HG02759 (cell line): ENCODE results near the gene CAMTA1.

Experiments
- ATAC-seq: cut with Tn5 transposase; IDR thresholded peaks from one replicate; pipeline ENCODE4 v1.9.1; 2021; ENCODE audit warnings: mild to moderate bottlenecking, moderate library complexity; ENCODE audit not compliant: unreplicated experiment

The CAMTA1 gene

DNA sequence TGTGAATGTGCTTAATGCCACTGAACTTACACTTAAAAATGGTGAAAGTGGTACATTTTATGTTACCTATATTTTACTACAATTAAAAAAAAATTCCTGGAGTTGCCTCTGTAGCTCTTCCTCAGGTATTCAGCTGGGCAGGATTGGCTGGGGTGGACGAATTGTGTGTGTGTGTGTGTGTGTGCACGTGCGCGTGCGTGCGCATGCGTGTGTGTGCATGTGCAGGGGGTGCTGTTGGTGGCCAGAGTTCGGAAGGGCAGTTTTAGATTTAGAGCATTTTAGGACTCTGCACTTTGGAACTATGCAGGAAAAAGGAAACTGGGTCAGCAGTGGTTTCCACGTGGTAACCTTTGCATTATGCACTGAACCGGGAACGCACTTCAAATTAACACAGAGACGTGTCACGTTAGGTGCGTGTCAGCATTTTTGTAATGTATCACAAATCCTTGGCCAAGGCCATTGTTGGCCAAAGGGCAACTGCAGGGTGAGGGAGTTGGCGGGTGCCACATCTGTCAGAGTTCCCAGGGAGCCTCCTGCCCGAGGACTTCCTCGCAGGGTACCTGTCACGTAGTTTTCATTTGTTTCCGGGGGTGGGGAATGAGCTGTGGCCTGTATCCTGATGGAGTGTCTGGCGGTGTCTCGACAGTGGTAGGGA is 312.8 kb downstream of the CAMTA1 start:
- ATAC-seq: no peak

DNA sequence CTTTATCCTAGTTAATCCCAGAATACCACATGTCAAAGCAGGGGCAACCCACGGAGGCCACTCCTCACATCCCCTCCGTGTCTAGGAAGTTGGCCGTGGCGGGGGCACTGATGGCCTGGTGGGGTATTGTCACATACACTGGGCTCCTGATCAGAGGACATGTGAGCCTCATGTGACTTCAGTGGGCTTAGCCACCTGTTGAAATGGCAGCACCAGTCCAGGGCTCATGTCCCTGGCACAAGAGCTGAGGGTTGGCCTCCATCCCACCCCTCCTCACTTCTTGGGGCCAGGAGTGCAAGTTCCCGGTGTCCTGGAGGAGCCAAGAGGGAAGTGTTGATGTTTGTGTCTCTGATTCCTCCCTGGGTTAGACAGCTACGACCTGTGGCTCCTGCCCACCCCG is 313.4 kb downstream of the CAMTA1 start:
- ATAC-seq: no peak

DNA sequence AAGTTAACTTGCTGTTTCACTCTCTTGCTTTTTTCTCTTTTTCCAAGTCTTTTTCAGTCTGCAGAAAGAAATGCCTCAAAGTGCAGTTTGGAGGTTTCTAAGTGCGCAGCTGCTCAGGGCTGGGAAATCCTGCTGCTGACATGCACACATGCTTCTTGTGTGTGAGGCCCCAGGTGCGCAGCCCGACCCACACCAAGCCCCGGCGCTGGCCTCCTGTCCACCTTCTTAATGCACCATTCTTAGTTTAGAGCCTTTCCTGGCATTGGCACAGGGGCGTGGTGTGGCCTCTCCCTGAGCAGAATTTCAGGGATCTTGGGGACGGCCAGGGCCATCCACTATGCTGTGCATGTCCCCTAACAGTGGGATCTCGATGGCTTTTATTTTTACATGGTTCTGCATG is 315.2 kb downstream of the CAMTA1 start:
- no peak for ATAC-seq

DNA sequence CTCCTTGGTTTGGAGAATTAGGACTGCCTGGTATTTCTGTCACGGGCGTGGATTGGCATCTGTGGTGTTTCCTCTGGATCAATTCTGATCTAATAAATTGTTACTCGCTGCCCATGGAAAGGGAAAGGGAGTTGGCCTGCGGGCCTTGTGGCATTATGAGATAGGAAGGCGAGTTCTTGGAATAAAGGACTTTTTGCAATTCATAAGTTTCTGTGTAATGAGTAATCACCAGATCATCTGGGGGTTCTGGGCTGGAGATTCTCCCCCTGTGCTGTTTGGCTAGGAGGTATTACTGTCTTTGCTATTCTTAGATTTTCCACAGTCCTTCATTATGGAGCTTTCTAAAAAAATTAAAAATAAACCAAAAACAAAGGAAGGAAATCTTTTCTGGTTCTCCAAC is 315.9 kb downstream of the CAMTA1 start:
- ATAC-seq: no peak

DNA sequence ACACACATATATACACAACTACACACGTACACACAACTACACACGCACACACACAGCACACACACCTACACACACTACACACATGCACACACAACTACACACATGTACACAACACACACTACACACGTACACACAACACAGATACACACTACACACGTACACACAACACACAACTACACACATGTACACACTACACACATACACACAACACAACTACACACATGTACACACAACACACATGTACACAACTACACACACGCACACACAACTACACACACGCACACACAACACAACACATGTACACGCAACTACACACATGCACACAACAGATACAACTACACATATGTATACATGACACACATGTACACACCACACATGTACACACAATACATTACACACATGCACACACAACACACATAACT is 318.1 kb downstream of the CAMTA1 start:
- ATAC-seq: no peak

DNA sequence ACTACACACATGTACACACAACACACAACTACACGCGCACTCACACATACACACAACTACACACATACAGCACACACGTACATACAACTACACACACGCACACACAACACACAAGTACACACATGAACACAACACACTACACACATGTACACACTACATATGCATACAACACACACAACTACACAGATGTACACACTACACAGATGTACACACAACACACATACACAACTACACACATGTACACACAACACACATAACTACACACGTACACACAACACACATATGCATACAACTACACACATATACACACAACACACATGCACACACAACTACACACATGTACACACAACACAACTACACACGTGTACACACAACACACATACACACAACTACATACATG is 318.6 kb downstream of the CAMTA1 start:
- ATAC-seq: no peak

DNA sequence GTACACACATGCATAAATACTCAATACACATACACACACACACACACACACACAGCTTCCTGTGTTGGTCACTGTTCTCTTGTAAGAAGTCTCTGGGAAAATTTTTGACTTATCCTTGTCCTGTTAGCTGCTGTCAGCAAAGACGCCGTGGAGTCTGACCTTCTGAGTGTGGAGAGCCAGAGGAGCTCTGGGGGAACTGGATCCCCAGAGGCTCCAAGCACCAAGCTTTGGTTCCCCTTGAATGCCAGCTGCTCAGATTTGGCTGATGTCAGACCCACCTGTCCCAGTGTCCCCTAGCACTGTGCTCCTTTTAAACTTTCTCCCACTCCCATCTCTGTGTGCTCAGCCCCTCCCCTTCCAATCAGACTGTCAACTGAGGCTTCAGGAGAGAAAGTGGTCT is 319.1 kb downstream of the CAMTA1 start:
- ATAC-seq: no peak

DNA sequence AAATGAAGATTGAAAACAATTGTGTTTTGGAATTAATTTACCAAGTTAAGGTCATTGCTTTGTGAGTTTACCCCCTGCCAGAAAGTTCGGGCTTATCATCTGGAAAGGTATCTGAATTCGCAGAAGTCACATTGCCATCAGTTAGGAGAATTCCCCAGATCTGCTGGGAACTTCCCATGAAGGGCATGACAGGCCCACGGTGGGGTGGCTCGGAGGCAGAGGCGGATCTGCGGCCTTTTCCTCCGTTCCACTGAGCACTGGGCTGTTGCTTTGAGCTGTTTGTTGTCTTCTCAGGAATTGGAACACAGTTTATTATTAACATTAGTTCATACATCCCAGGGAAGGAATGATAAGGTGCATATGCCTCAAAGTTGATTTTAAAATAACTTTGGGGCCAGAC is 320.0 kb downstream of the CAMTA1 start:
- no peak for ATAC-seq

DNA sequence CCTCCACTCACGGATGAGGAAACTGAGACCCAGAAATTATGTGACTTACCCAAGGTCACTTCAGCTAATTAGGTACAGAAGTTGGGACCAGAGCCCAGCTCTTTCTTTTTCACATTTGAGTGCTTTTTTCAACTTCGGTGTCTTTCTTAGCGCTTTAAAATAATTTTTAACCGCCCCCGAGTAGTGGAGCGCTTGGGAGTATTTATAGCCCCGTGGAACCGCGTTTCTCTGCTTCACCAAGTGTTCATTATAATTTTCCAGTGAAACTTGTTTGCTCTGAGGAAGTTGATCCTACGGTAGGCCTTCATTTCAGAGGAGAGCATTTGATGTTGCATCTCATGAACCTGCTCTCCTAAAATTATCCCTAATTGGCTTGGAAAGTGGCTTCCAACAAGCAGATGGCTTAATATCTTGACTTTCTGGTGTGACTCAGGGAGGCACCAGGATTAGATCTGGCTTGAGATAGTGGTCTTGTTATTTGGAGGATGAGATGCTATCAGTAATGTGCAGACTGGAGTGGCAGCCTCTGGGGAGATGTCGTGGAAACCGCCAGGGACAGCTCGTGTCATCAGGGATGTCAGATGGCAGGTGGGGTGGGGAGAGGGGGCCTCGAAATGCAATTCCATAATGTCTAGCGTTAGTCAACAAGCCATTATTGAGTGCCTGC is 321.3 kb downstream of the CAMTA1 start:
- ATAC-seq: no peak

DNA sequence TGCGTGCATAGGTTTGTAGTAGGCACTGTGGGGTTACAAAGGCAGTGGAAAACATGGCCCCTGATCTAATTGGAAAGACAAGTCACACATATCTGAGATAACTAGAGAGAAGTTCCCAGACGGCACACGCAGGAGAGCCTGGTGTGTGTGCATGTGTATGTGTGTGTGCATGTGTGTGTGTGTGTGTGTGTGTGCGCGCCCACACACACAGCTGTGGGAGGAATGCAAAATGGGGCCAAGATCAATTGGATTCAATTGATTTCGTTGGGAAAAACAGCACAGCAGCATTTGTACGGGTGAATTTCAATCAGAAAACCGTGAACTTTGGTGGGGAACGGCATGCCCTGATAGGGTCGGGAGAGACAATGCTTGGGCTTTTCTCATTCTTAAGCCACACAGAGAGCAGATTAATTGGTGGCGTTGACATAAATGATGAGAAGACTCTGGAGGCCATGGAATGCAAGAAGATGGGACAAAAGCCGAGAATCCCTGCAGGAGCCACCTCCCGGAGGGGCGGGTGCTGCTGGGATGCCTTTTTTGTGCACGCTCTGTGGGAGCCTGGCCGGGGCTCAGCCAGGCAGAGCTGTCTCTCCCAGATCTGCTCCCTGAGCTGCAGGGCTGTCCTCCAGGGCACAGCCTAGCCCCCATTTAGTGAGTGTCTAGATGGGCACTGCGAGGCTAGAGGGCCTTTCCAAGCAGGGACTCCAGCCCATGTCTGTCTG is 322.0 kb downstream of the CAMTA1 start:
- no peak for ATAC-seq

DNA sequence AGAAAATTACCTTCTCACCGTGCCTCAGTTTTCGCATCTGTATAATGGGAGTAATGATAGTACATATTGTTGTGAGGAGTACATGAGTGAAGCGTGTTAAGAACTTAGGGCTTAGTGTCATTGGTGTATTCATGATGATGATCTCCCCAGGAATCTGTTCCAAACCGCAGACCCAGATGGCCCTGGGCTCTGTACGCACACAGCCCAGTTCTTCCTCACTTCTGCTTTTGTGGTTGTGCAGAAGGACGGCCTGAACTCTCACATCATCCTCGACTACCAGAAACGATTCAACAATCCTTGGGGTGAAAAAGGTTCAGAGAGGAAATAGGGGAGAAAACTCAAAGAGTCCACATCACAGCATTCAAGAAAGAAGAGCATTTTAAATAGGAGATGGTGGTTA is 323.0 kb downstream of the CAMTA1 start:
- no peak for ATAC-seq

DNA sequence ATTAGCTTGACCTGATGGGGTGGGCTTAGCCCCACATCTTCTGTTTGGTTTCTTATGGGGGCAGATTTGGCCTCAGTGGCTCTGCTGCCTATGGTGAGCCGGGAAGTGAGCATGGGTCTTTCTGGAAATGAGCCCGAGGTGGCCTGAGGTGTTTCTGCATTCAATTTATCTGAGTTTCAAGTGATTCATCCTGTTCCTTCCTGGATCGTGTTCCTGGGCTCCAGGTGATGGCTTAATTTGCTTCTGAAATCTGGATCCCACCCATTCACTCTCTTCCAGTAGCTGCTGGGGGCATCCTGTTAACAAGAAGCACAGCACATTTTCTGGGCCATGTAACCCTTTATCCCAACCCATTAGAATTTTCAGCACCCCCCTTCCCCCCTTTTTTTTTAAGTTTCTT is 324.6 kb downstream of the CAMTA1 start:
- ATAC-seq: no peak

DNA sequence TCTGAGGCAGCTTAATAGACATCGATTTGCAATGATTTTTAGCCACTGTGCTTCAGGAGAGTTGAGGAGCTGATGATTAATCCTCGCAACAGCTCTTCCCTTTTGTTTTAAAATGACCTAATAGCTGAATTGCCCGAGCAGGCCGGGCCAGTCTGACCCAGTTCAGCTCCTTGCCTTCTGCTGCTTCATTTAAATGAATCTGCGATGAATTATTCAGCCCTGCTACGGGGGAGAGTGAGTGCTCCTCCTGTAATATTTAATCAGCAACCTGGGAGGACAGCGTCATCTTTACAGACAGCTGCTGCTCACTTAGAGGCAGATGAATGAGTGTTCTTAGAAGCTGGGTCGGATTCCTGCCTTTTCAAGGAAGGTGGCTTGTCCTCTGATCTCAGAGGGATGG is 325.1 kb downstream of the CAMTA1 start:
- ATAC-seq: no peak

DNA sequence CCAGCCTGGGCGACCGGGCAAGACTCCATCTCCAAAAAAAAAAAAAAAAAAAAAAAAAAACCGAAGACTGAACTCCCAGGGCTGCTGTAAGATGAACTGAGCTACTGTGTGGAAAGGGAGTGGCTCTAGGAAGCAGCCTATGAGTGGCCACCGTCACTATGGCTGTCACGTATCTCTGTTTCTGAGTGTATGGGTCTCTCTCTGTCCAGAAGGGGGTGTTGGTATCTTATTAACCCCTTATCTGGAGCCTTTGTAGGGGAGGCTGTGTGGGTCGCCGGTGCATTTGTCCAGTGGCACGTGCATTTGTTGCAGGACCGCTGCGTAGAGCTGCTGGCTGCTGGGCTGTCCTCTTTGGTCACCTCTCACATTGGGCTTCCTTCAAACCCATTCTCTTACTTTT is 326.6 kb downstream of the CAMTA1 start:
- ATAC-seq: no peak

DNA sequence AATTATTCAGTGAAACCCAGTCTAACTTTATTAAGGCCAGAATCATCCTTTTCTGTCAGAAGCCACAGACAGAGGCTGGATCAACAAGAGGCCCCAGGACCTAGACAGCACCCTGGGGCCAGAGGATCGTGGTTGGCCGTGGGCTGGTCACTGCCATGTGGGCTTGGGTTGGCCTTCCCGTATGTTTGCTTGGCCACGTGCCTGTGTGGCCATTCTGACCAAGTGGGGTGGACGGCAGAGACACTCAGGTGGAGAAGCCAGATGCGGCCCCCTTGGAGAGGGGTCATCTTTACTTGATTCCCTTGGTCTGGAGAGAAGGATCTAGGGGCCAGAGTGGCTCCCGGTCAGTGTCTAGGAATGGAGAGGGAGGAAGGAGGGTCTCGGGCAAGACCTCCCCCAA is 327.9 kb downstream of the CAMTA1 start:
- ATAC-seq: no peak

DNA sequence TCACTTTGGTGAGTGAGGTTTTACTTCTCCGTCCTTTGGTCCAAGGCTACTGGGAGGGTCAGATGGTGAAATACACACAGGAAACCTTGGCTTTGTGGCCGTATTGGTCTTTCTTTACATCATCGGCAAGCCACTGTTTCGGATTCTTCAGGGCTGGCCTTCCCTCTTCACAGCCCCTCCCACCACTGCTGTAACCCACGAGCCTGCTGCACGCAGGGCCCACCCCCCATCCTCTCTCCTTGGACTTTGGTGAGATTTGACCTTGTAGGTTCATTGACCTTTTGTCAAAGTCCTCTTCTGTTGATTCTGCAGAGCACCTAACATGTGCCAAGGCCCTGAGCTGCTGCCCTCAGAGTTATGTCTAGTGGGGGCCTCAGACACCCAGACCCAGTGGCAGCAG is 328.6 kb downstream of the CAMTA1 start:
- ATAC-seq: no peak

DNA sequence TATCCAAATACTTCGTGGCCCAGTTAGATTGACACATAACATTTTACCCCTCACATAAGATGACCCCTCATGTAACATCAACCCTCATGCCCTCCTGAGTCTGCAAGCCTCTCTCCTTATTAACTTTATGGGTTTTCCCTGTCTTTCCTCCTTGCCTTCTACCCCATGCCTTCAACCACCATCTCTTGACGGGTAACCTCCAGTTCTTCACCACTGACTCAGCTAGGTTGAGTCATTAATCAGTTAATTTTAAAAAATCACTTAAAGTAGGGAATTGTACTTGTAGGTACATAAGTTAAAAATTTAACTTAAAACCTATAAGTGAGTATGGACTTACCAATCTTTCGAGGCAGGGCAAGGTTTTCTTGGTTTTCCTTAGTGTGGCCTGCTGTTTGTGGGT is 330.7 kb downstream of the CAMTA1 start:
- ATAC-seq: no peak

DNA sequence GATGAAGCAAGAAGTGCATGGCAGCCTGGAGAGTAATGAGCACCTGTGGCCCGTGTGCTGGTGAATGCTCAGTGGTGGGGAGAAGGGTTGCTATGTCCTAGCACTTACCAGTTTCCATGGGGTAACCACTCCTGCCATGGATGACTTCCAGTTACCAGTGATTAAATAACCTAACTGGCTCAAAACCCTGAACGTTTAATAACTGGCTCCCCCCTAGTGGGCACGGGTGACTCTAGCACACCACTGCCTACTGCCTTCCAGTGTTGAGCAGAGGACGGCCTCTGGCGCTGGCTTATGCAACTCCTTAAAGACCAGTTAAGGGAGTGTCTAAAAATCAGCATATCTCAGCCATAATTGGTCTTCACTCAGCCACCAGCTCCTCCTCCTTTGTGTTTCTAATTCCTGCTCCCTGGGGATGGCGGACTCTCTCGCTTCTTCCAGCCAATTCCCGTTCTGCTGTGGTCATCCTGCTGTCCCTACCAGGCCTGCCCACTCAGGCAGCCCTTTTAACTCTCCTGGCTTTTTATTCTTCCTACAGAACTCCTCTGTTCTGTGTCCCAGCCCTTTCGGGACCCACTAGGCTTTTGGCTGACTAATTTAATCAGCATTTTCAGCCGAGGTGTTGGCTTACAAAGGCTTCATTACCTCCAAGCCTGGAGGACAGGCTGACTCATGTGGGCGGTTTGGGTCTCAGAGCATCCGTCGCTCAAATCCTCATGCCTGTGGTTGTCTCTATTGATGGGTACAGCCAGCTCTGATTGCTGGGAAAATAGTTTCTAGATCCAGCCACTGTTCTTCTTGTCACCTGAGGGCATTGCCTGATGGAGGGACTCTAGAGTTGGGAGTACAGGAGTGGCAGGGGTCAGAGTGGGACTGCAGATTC is 332.4 kb downstream of the CAMTA1 start:
- ATAC-seq: no peak

DNA sequence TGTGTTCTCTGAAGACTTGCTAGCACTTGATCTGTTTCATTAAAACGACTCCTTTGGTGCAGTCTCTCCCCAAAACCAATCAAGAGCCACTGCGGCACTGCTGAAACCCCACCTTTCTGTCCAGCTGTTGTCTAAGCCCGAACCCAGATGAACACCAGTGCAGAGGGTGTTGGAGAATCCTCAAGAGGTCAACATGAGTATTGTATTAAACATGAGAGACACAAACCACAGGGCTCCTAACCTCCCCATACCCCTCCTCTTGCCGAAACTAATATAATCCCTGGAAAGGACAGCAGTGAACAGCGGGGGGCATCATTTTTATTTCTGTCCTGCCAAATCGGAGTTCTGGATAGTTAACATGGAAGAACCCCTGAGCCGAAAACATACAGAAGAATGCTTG is 333.9 kb downstream of the CAMTA1 start:
- no peak for ATAC-seq

DNA sequence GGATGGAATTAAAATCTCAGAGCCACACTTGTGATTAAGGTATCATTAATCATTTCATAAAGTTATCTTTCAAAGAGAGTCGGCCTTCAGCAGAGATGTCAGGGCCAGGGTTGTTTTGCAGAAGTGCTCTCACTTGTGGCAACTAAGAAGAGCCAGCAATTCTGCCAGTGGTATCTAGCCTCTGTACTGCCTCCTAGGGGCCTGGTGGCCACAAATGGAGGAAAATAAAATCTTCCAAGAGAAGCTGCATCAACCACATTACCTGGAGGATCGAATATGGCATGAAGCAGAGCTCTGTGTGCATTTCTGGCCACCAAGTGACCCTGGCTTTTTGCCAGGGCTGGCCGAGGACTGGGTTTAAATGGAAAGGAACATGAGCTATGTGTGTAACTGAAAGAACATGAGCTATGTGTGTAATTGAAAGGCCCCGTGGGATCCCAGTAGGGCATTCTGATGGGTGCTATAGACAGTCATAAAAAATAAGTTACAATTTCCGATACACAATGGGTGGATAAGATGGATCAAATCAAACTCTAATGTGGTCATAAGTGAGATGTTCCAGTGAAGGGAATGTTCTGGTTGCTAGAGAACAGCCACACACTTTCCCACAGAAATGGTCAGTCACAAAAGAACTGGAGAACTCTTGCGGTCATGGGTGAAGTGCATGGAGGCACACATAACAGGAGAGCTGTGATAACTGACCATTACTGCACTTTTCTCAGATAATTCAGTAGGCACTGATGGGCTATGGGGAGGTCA is 335.8 kb downstream of the CAMTA1 start:
- no peak for ATAC-seq

DNA sequence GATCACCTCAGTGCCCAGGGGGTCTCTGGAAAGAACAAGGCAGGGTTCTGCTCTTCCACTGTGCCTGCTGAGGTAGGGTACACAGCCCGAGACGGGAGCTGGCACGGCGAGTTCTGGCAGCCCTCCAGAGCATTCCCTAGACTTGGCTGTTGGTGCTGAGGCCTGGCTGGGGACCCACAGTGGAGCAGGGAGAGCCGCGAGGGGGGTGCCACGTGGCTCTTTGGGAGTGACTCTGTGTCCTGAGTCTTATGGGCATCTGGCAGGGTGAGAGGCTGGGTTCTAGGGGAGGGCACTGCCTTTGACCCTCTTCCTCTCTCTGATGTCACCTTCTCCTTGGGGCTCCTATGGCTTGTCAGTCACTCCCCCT is 336.4 kb downstream of the CAMTA1 start:
- ATAC-seq: no peak
